GM12892 (cell line): ENCODE data around the gene LIPN.

ENCODE experiments used
- POLR2A ChIP-seq: IDR thresholded peaks from 2 replicates; pipeline ENCODE4 v1.6.1; 2011; ENCODE audit warnings: low read depth, low read length, control low read depth
- POLR2AphosphoS5 ChIP-seq: IDR thresholded peaks from 2 replicates; pipeline ENCODE4 v1.6.1; 2011; ENCODE audit warnings: low read depth, low read length, control low read depth
- TAF1 ChIP-seq: IDR thresholded peaks from 2 replicates; pipeline ENCODE4 v1.6.1; 2011; ENCODE audit warnings: low read depth, mild to moderate bottlenecking, control low read depth, low read length, borderline replicate concordance

GRCh38 chr10:88828310-88828709 is 68.5 kb downstream of the LIPN start:
- TF ChIP-seq POLR2A (no peak), TAF1 (no peak), POLR2AphosphoS5 (no peak)
